Skeletal muscle satellite cell (primary cell): ENCODE measurements around the gene STK33.

Experiments used
- H3K27me3 ChIP-seq: 2 replicates; pipeline ENCODE4 v1.7.0; 2013; ENCODE audit warnings: low read length; ENCODE audit not compliant: control insufficient read depth, insufficient read depth
- H3K36me3 ChIP-seq: 2 replicates; pipeline ENCODE4 v1.7.0; 2013; ENCODE audit warnings: mild to moderate bottlenecking, control low read depth, low read length; ENCODE audit not compliant: insufficient read depth
- H3K4me1 ChIP-seq: 2 replicates; pipeline ENCODE4 v1.7.0; 2013; ENCODE audit warnings: low read length; ENCODE audit not compliant: control insufficient read depth, insufficient read depth
- H3K4me2 ChIP-seq: 2 replicates; pipeline ENCODE4 v1.7.0; 2013; ENCODE audit warnings: mild to moderate bottlenecking, low read length
- H3K4me3 ChIP-seq: 2 replicates; pipeline ENCODE4 v1.7.0; 2013; ENCODE audit warnings: low read length
- H3K9ac ChIP-seq: 2 replicates; pipeline ENCODE4 v1.7.0; 2013; ENCODE audit warnings: mild to moderate bottlenecking, low read depth, low read length, moderate library complexity
- H3K9me3 ChIP-seq: replicated peaks from 2 replicates; pipeline ENCODE4 v1.7.0; 2013; ENCODE audit warnings: mild to moderate bottlenecking, control low read depth, low read length

STK33 gene

GRCh38 chr11:8392886-8393285 lies 201.1 kb downstream of the STK33 start:
- no peaks in the 10 kb centered on the region for H3K9me3 ChIP-seq
- no peak overlapping the region for H3K4me3 ChIP-seq
- no peak overlapping the region for H3K9ac ChIP-seq
- H3K4me1 ChIP-seq = no peaks in the 10 kb centered on the region
- H3K27me3 ChIP-seq = peaks cover 17% of the 10 kb centered on the region
- H3K36me3 ChIP-seq = no peaks in the 10 kb centered on the region
- H3K4me2 ChIP-seq = no peak overlapping the region

- Histone ChIP-seq H3K9me3 (no peaks in the 10 kb centered on the region), H3K36me3 (no peaks in the 10 kb centered on the region), H3K4me3 (no peak overlapping the region), H3K4me1 (no peaks in the 10 kb centered on the region), H3K9ac (no peak overlapping the region), H3K27me3 (peaks cover 17% of the 10 kb centered on the region), H3K4me2 (no peak overlapping the region)
Observed at GRCh38 chr11:8392166-8392565, 201.9 kb downstream of the STK33 start.

GRCh38 chr11:8390851-8391612 lies 203.0 kb downstream of the STK33 start:
- Histone ChIP-seq H3K9me3 (no peaks in the 10 kb centered on the region), H3K4me2 (no peak overlapping the region), H3K4me3 (no peak overlapping the region), H3K36me3 (no peaks in the 10 kb centered on the region), H3K27me3 (peaks cover 17% of the 10 kb centered on the region), H3K9ac (no peak overlapping the region), H3K4me1 (no peaks in the 10 kb centered on the region)

- Histone ChIP-seq H3K36me3 (no peaks in the 10 kb centered on the region), H3K4me3 (no peak overlapping the region), H3K27me3 (peaks cover 17% of the 10 kb centered on the region), H3K4me2 (no peak overlapping the region), H3K9ac (no peak overlapping the region), H3K9me3 (no peaks in the 10 kb centered on the region), H3K4me1 (no peaks in the 10 kb centered on the region)
Observed at GRCh38 chr11:8389029-8389996, 204.7 kb downstream of the STK33 start.

- H3K4me2 ChIP-seq = no peak overlapping the region
- H3K9me3 ChIP-seq = no peaks in the 10 kb centered on the region
- no peak overlapping the region for H3K9ac ChIP-seq
- H3K4me3 ChIP-seq = no peak overlapping the region
- H3K36me3 ChIP-seq = no peaks in the 10 kb centered on the region
- H3K4me1 ChIP-seq = no peaks in the 10 kb centered on the region
- H3K27me3 ChIP-seq = peaks cover 17% of the 10 kb centered on the region
Observed at GRCh38 chr11:8387693-8388092, 206.3 kb downstream of the STK33 start.

- Histone ChIP-seq H3K4me1 (no peaks in the 10 kb centered on the region), H3K9ac (no peak overlapping the region), H3K36me3 (no peaks in the 10 kb centered on the region), H3K4me2 (no peak overlapping the region), H3K9me3 (no peaks in the 10 kb centered on the region), H3K4me3 (no peak overlapping the region), H3K27me3 (peaks cover 17% of the 10 kb centered on the region)
Observed at GRCh38 chr11:8387141-8387540, 206.9 kb downstream of the STK33 start.

- peaks cover 16% of the 10 kb centered on the region for H3K27me3 ChIP-seq
- H3K4me1 ChIP-seq = no peaks in the 10 kb centered on the region
- H3K36me3 ChIP-seq = no peaks in the 10 kb centered on the region
- no peak overlapping the region for H3K9ac ChIP-seq
- H3K9me3 ChIP-seq = no peaks in the 10 kb centered on the region
- H3K4me3 ChIP-seq = no peak overlapping the region
- H3K4me2 ChIP-seq = no peak overlapping the region
Observed at GRCh38 chr11:8386134-8386864, 207.7 kb downstream of the STK33 start.

- no peak overlapping the region for H3K4me2 ChIP-seq
- no peaks in the 10 kb centered on the region for H3K4me1 ChIP-seq
- H3K36me3 ChIP-seq = no peaks in the 10 kb centered on the region
- H3K9me3 ChIP-seq = no peaks in the 10 kb centered on the region
- no peak overlapping the region for H3K9ac ChIP-seq
- peaks cover 9% of the 10 kb centered on the region for H3K27me3 ChIP-seq
- no peak overlapping the region for H3K4me3 ChIP-seq
Observed at GRCh38 chr11:8384199-8384821, 209.7 kb downstream of the STK33 start.

GRCh38 chr11:8383627-8384026 lies 210.4 kb downstream of the STK33 start:
- Histone ChIP-seq H3K27me3 (peaks cover 2% of the 10 kb centered on the region), H3K4me2 (no peak overlapping the region)

GRCh38 chr11:8383227-8383626 lies 210.8 kb downstream of the STK33 start:
- no peaks in the 10 kb centered on the region for H3K36me3 ChIP-seq
- no peaks in the 10 kb centered on the region for H3K27me3 ChIP-seq
- no peaks in the 10 kb centered on the region for H3K9me3 ChIP-seq
- no peak overlapping the region for H3K9ac ChIP-seq
- no peak overlapping the region for H3K4me2 ChIP-seq
- H3K4me1 ChIP-seq = no peaks in the 10 kb centered on the region
- no peak overlapping the region for H3K4me3 ChIP-seq

More at GRCh38 chr11:8383627-8384026, 210.4 kb downstream of the STK33 start:
- H3K4me1 ChIP-seq = no peaks in the 10 kb centered on the region
- H3K9me3 ChIP-seq = no peaks in the 10 kb centered on the region
- H3K36me3 ChIP-seq = no peaks in the 10 kb centered on the region
- H3K9ac ChIP-seq = no peak overlapping the region
- no peak overlapping the region for H3K4me3 ChIP-seq
